Measurements from ENCODE around the gene VWC2L.

DNA sequence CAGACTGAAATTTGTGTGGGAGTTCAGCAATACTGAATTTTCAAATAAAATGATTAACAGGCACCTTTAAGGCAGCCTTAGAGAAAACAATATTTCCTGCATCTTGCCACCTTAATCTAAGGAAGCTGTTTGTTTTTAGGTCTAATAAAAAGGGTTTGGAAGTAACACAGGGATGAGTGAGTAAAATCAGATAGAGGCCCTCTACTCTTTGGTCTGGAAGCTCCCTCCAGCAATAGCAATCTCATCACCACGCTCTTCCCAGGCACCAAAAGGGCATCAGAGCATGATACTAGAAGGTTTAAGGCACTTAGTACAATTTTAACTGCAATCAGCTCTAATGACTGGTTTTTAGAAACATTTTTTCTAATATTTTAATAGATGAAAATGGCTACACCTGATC is 155.6 kb downstream of the VWC2L start:
- TF ChIP-seq CTCF (IDR thresholded peaks at IDR 0.05) (no peak), ZFX (IDR thresholded peaks at IDR 0.05; ENCODE audit: borderline replicate concordance) (no peak)
